ENCODE data around the gene RHBDD1. TPM values are rescaled to one million over a fixed set of nuclear protein-coding genes. Genes with fewer than 3 reads are reported as not detected.

The RHBDD1 gene
- total RNA-seq, 1 donor from 2014 or later, result 34.3 TPM

GRCh38 chr2:226797989-226798421 lies 37.8 kb upstream of the RHBDD1 start:
- H3K4me3 Mint-ChIP-seq, result peak overlapping the region; percentile 93
- peaks cover under 1% of the 10 kb centered on the region for H3K27me3 Mint-ChIP-seq (ENCODE audit: low read depth)
- no peak for DNase-seq (ENCODE audit: low read depth, low spot score)
- peaks cover 43% of the 10 kb centered on the region for H3K4me1 Mint-ChIP-seq
- no peak for TF ChIP-seq CTCF (conservative IDR thresholded peaks at IDR 0.05)
- H3K27ac Mint-ChIP-seq (ENCODE audit: unreplicated experiment), result no peak overlapping the region
- H3K36me3 Mint-ChIP-seq (ENCODE audit: low read depth), result peaks cover 15% of the 10 kb centered on the region
- H3K9me3 Mint-ChIP-seq, result no peaks in the 10 kb centered on the region

- peaks cover 37% of the 10 kb centered on the region for H3K4me1 Mint-ChIP-seq
- H3K4me3 Mint-ChIP-seq, result peak overlapping the region; percentile 93
- H3K9me3 Mint-ChIP-seq, result no peaks in the 10 kb centered on the region
- H3K27me3 Mint-ChIP-seq (ENCODE audit: low read depth), result peaks cover 4% of the 10 kb centered on the region
- no peak for DNase-seq (ENCODE audit: low read depth, low spot score)
- no peak overlapping the region for H3K27ac Mint-ChIP-seq (ENCODE audit: unreplicated experiment)
- H3K36me3 Mint-ChIP-seq (ENCODE audit: low read depth), result peaks cover 15% of the 10 kb centered on the region
- no peak for TF ChIP-seq CTCF (conservative IDR thresholded peaks at IDR 0.05)
These were observed 37.2 kb upstream of the RHBDD1 start for GRCh38 chr2:226798422-226799210.

- Mint-ChIP-seq H3K4me3 (peak within 1 kb of the TSS; percentile 93), H3K9me3 (no peaks in the 10 kb centered on the region), H3K4me1 (peaks cover 29% of the 10 kb centered on the region), H3K36me3 (ENCODE audit: low read depth) (peaks cover 15% of the 10 kb centered on the region), H3K27ac (ENCODE audit: unreplicated experiment) (no peak within 1 kb of the TSS), H3K27me3 (ENCODE audit: low read depth) (peaks cover 10% of the 10 kb centered on the region)
- TF ChIP-seq CTCF (conservative IDR thresholded peaks at IDR 0.05), result peak; percentile 64
- peak; percentile 60 for DNase-seq (ENCODE audit: low read depth, low spot score)
These were observed 36.5 kb upstream of the RHBDD1 start, which contains the start of gene IRS1 for GRCh38 chr2:226799211-226799975. Gene IRS1, minus strand, starts transcription at chr2:226799820. Its CDS starts 1,082 bp downstream, at chr2:226798738.

- Mint-ChIP-seq H3K27ac (ENCODE audit: unreplicated experiment) (no peak overlapping the region), H3K4me1 (peaks cover 23% of the 10 kb centered on the region), H3K4me3 (peak overlapping the region; percentile 92), H3K9me3 (no peaks in the 10 kb centered on the region), H3K27me3 (ENCODE audit: low read depth) (peaks cover 11% of the 10 kb centered on the region), H3K36me3 (ENCODE audit: low read depth) (peaks cover 15% of the 10 kb centered on the region)
- DNase-seq (ENCODE audit: low read depth, low spot score), result no peak
- peak; percentile 14 for TF ChIP-seq CTCF (conservative IDR thresholded peaks at IDR 0.05)
These were observed 35.6 kb upstream of the RHBDD1 start for GRCh38 chr2:226799976-226800940.
